Gastrocnemius medialis (tissue), 4 donors: Measurements from ENCODE around the gene UPF2. TPM values are rescaled to one million over a fixed set of nuclear protein-coding genes. Genes with fewer than 3 reads are reported as not detected.

ENCODE experiments used
- ATAC-seq, 2 donors: fragments of 150-250 bp; one replicate each; pipeline ENCODE4 v1.9.1; 2016
- DNase-seq, 2 donors: peaks; one replicate each; pipeline ENCODE4 v3.0.0-alpha.2; 2019
- H3K27ac ChIP-seq, 4 donors: fragments of 200-600 bp; sonication (generic); 1 replicate in 1 of 4; 2 replicates in 3 of 4; pipeline ENCODE4 v1.5.1; 2016 to 2018; ENCODE audit warnings: mild to moderate bottlenecking in 2 of 4, moderate library complexity in 1 of 4
- H3K27me3 ChIP-seq, 3 donors: fragments of 200-600 bp; sonication (generic) in 2 of 3; 1 replicate in 1 of 3; 2 replicates in 2 of 3; pipeline versions ENCODE4 v1.5.1 to v1.6.0; 2016 to 2019; ENCODE audit warnings: mild to moderate bottlenecking in 1 of 3, moderate library complexity in 1 of 3
- H3K36me3 ChIP-seq, 2 donors: fragments of 200-600 bp; sonication (generic) in 1 of 2; one replicate each; pipeline ENCODE4 v1.5.1; 2017 to 2018
- H3K4me1 ChIP-seq, 2 donors: fragments of 200-600 bp; sonication (generic) in 1 of 2; one replicate each; pipeline ENCODE4 v1.5.1; 2016 to 2017; ENCODE audit warnings: mild to moderate bottlenecking in 2 of 2
- H3K4me3 ChIP-seq, 4 donors: fragments of 200-600 bp; sonication (generic) in 3 of 4; 1 replicate in 1 of 4; 2 replicates in 3 of 4; pipeline ENCODE4 v1.5.1; 2016 to 2019; ENCODE audit warnings: mild to moderate bottlenecking in 2 of 4
- H3K9me3 ChIP-seq, 3 donors: fragments of 200-600 bp; sonication (generic) in 2 of 3; 1 replicate in 1 of 3; 2 replicates in 2 of 3; pipeline ENCODE4 v1.5.1; 2016 to 2019
- POLR2A ChIP-seq, 2 donors: fragments of 450-650 bp; IDR thresholded peaks; one replicate each; pipeline ENCODE4 v1.6.1; 2017; ENCODE audit warnings: antibody characterized with exemption in 2 of 2, mild to moderate bottlenecking in 2 of 2, moderate library complexity in 2 of 2
- in situ Hi-C, 4 donors: fragments of 200-750 bp; cut with MboI; loops; one replicate each; pipeline versions ENCODE4 v1.15.0 to v1.8.0; 2017; ENCODE audit warnings: low sequenced_read_pairs in 4 of 4
- intact Hi-C: fragments of 100-400 bp; cut with DNase I; formaldehyde crosslinking; loops from one replicate; pipeline ENCODE4 v1.15.1; 2023; ENCODE audit warnings: low total_unique reads
- total RNA-seq, 4 donors: library from RNA; depleted of rRNA; stranded (reverse); fragments of >200 nt; gene quantifications; one replicate each; pipeline versions ENCODE4 v1.1.0 to v1.2.3, GENCODE V29; 2016
- TF ChIP-seq, protein P1 (sequence below), 5 experiments: fragments of 450-650 bp in 3 of 5; fragments of 200-600 bp in 2 of 5; sonication (generic) in 2 of 5; IDR thresholded peaks in 4 of 5; conservative IDR thresholded peaks in 1 of 5; 1 replicate in 4 of 5; 2 replicates in 1 of 5; pipeline ENCODE4 v1.5.1; 2016 to 2019; ENCODE audit warnings: antibody characterized with exemption in 5 of 5, mild to moderate bottlenecking in 3 of 5, moderate library complexity in 3 of 5

UPF2 gene
- total RNA-seq, 4 donors from 2014 or later = 22.9 to 30.7 (median 26.4) TPM

DNA sequence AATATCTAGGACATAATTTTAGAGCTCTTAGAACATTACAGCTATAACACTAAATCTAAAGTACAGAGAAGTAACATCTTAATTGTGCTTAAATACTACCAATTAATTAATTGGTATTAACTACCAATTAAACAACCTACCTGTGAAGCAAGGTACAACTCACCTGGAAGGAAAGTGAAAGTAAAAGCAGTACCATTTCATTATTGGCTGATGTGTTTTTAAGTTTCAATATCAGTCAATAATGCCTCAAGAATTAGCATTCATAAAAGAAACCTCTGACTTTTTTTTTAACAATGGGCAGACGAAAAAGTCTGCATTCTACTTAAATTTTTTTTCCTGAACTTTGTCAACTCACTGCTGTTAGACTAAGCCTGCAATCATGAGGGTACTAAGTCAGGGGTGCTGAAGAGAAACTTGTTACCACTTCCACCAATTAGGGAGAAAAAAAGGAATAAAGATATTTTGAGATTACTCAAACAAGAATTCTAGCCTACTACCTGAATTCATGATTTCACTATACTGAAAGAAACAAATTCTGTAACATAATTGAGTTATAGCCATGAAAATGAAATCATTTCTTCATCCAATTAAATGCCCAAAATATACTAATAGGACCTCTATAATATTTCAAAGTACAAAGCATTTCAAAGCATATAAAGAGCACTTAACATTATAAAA, 19.9 kb downstream of the UPF2 start:
- in situ Hi-C loops = no loop called here
- DNase-seq (no peak), ATAC-seq (no peak)
- Histone ChIP-seq H3K9me3 (no peaks in the 10 kb centered on the region), H3K4me3 (no peak overlapping the region), H3K27ac (no peak overlapping the region), H3K36me3 (no peaks in the 10 kb centered on the region), H3K4me1 (peaks cover 7 to 11% of the 10 kb centered on the region in 2 donors), H3K27me3 (no peaks in the 10 kb centered on the region)
- TF ChIP-seq, protein P1, sequence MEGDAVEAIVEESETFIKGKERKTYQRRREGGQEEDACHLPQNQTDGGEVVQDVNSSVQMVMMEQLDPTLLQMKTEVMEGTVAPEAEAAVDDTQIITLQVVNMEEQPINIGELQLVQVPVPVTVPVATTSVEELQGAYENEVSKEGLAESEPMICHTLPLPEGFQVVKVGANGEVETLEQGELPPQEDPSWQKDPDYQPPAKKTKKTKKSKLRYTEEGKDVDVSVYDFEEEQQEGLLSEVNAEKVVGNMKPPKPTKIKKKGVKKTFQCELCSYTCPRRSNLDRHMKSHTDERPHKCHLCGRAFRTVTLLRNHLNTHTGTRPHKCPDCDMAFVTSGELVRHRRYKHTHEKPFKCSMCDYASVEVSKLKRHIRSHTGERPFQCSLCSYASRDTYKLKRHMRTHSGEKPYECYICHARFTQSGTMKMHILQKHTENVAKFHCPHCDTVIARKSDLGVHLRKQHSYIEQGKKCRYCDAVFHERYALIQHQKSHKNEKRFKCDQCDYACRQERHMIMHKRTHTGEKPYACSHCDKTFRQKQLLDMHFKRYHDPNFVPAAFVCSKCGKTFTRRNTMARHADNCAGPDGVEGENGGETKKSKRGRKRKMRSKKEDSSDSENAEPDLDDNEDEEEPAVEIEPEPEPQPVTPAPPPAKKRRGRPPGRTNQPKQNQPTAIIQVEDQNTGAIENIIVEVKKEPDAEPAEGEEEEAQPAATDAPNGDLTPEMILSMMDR (IDR thresholded peaks at IDR 0.05 in 4 of 5, conservative IDR thresholded peaks at IDR 0.05 in 1 of 5) = no peak
- TF ChIP-seq POLR2A (IDR thresholded peaks at IDR 0.05) = no peak
- intact Hi-C loops = no loop called here

GRCh38 chr10:12020574-12020973, 22.0 kb downstream of the UPF2 start:
- TF ChIP-seq, protein P1 (IDR thresholded peaks at IDR 0.05 in 4 of 5, conservative IDR thresholded peaks at IDR 0.05 in 1 of 5) = no peak
- TF ChIP-seq POLR2A (IDR thresholded peaks at IDR 0.05) = no peak
- in situ Hi-C loops = no loop called here
- no peak for ATAC-seq
- Histone ChIP-seq H3K4me3 (no peak overlapping the region), H3K9me3 (no peaks in the 10 kb centered on the region), H3K4me1 (peaks cover 4 to 6% of the 10 kb centered on the region in 2 donors), H3K27ac (no peak overlapping the region), H3K36me3 (no peaks in the 10 kb centered on the region), H3K27me3 (no peaks in the 10 kb centered on the region)
- intact Hi-C loops = no loop called here
- DNase-seq = no peak

- no peak overlapping the region for H3K4me3 ChIP-seq
- no peak for DNase-seq
- in situ Hi-C loops (no loop called here), intact Hi-C loops (no loop called here)
- ATAC-seq = no peak
- H3K27ac ChIP-seq = no peak overlapping the region
- H3K4me1 ChIP-seq = no peaks in the 10 kb centered on the region
- no peaks in the 10 kb centered on the region for H3K27me3 ChIP-seq
- TF ChIP-seq POLR2A (IDR thresholded peaks at IDR 0.05) = no peak
- TF ChIP-seq, protein P1 (IDR thresholded peaks at IDR 0.05 in 4 of 5, conservative IDR thresholded peaks at IDR 0.05 in 1 of 5) = no peak
- H3K9me3 ChIP-seq = no peaks in the 10 kb centered on the region
- H3K36me3 ChIP-seq = no peaks in the 10 kb centered on the region
These were observed 23.2 kb downstream of the UPF2 start for GRCh38 chr10:12019283-12019971.

- Histone ChIP-seq H3K27me3 (no peaks in the 10 kb centered on the region), H3K27ac (no peak overlapping the region), H3K36me3 (no peaks in the 10 kb centered on the region), H3K4me1 (no peaks in the 10 kb centered on the region), H3K4me3 (no peak overlapping the region), H3K9me3 (no peaks in the 10 kb centered on the region)
- no peak for ATAC-seq
- intact Hi-C loops (no loop called here), in situ Hi-C loops (no loop called here)
- no peak for TF ChIP-seq POLR2A (IDR thresholded peaks at IDR 0.05)
- TF ChIP-seq, protein P1 (IDR thresholded peaks at IDR 0.05 in 4 of 5, conservative IDR thresholded peaks at IDR 0.05 in 1 of 5) = no peak
- no peak for DNase-seq
These were observed 23.9 kb downstream of the UPF2 start for GRCh38 chr10:12018438-12019282.
